GM18868 (cell line): ENCODE results near the gene ZDHHC14.

Source experiments
- ATAC-seq: cut with Tn5 transposase; IDR thresholded peaks from one replicate; pipeline ENCODE4 v1.9.1; 2021; ENCODE audit warnings: mild to moderate bottlenecking, moderate library complexity; ENCODE audit not compliant: unreplicated experiment

The ZDHHC14 gene

GRCh38 chr6:157635388-157636244 is 254.6 kb downstream of the ZDHHC14 start:
- no peak for ATAC-seq

- ATAC-seq: no peak
Observed at GRCh38 chr6:157637516-157637915, 256.5 kb downstream of the ZDHHC14 start.

- ATAC-seq: no peak
Observed at GRCh38 chr6:157637941-157638662, 257.1 kb downstream of the ZDHHC14 start.

GRCh38 chr6:157638779-157639178 is 257.8 kb downstream of the ZDHHC14 start:
- ATAC-seq: no peak

- no peak for ATAC-seq
Observed at GRCh38 chr6:157640746-157641451, 259.9 kb downstream of the ZDHHC14 start.

- ATAC-seq: no peak
Observed at GRCh38 chr6:157641837-157642236, 260.8 kb downstream of the ZDHHC14 start.

GRCh38 chr6:157642736-157643135 is 261.7 kb downstream of the ZDHHC14 start:
- no peak for ATAC-seq

- ATAC-seq: no peak
Observed at GRCh38 chr6:157644043-157644810, 263.2 kb downstream of the ZDHHC14 start.

GRCh38 chr6:157645201-157645795 is 264.3 kb downstream of the ZDHHC14 start:
- ATAC-seq: no peak

GRCh38 chr6:157646012-157646411 is 265.0 kb downstream of the ZDHHC14 start:
- ATAC-seq: no peak

GRCh38 chr6:157647261-157647915 is 266.4 kb downstream of the ZDHHC14 start:
- ATAC-seq: no peak

- no peak for ATAC-seq
Observed at GRCh38 chr6:157648561-157648960, 267.6 kb downstream of the ZDHHC14 start.

- ATAC-seq: no peak
Observed at GRCh38 chr6:157649311-157650260, 268.6 kb downstream of the ZDHHC14 start.

- ATAC-seq: no peak
Observed at GRCh38 chr6:157650261-157650640, 269.3 kb downstream of the ZDHHC14 start.

- ATAC-seq: no peak
Observed at GRCh38 chr6:157650801-157651200, 269.8 kb downstream of the ZDHHC14 start.

GRCh38 chr6:157651731-157652490 is 270.9 kb downstream of the ZDHHC14 start:
- ATAC-seq: no peak

- ATAC-seq: no peak
Observed at GRCh38 chr6:157652601-157653363, 271.8 kb downstream of the ZDHHC14 start.
